HEK293 (cell line): ENCODE measurements around the gene ABCE1.
A peak's percentile ranks its signal among the peaks of the same experiment; 100 is the strongest.

Experiments used
- BCL11B ChIP-seq: fragments of 450-650 bp; formaldehyde crosslinking; IDR thresholded peaks from 2 replicates; pipeline ENCODE4 v1.5.1; 2016; ENCODE audit warnings: low read depth, missing biosample characterization, missing genetic modification characterization
- GFI1B ChIP-seq: fragments of 450-650 bp; formaldehyde crosslinking; IDR thresholded peaks from 2 replicates; pipeline ENCODE4 v1.5.1; 2016; ENCODE audit warnings: missing biosample characterization, missing genetic modification characterization
- GLI2 ChIP-seq: fragments of 450-650 bp; formaldehyde crosslinking; IDR thresholded peaks from 2 replicates; pipeline ENCODE4; 2017; ENCODE audit warnings: missing biosample characterization, missing genetic modification characterization, low read depth, borderline replicate concordance
- HOXD13 ChIP-seq: sonication (generic); formaldehyde crosslinking; IDR thresholded peaks from 2 replicates; pipeline ENCODE4 v1.8.0; 2022; ENCODE audit warnings: missing genetic modification reagents, borderline replicate concordance
- KLF1 ChIP-seq: fragments of 450-650 bp; formaldehyde crosslinking; IDR thresholded peaks from 2 replicates; pipeline ENCODE4 v1.5.1; 2016; ENCODE audit warnings: missing biosample characterization, missing genetic modification characterization
- KLF9 ChIP-seq: fragments of 450-650 bp; formaldehyde crosslinking; IDR thresholded peaks from 2 replicates; pipeline ENCODE4 v1.5.1; 2016; ENCODE audit warnings: missing biosample characterization, missing genetic modification characterization, low read depth
- OSR2 ChIP-seq: fragments of 450-650 bp; formaldehyde crosslinking; IDR thresholded peaks from 2 replicates; pipeline ENCODE4 v1.5.1; 2016; ENCODE audit warnings: missing biosample characterization, missing genetic modification characterization
- SCRT2 ChIP-seq: fragments of 450-650 bp; formaldehyde crosslinking; IDR thresholded peaks from 2 replicates; pipeline ENCODE4 v1.5.1; 2016; ENCODE audit warnings: missing biosample characterization, missing genetic modification characterization
- YY1 ChIP-seq: fragments of 450-650 bp; formaldehyde crosslinking; IDR thresholded peaks from 2 replicates; pipeline ENCODE4 v1.5.1; 2018; ENCODE audit warnings: missing biosample characterization, missing genetic modification characterization
- ZBTB17 ChIP-seq: fragments of 450-650 bp; formaldehyde crosslinking; IDR thresholded peaks from 2 replicates; pipeline ENCODE4 v1.5.1; 2016; ENCODE audit warnings: missing biosample characterization, missing genetic modification characterization
- ZBTB21 ChIP-seq: fragments of 450-650 bp; formaldehyde crosslinking; IDR thresholded peaks from 2 replicates; pipeline ENCODE4 v1.5.1; 2017; ENCODE audit warnings: missing biosample characterization, missing genetic modification characterization
- ZBTB7A ChIP-seq: fragments of 450-650 bp; formaldehyde crosslinking; IDR thresholded peaks from 2 replicates; pipeline ENCODE4 v1.5.1; 2016; ENCODE audit warnings: low read depth, missing biosample characterization, missing genetic modification characterization
- ZNF112 ChIP-seq: fragments of 450-650 bp; formaldehyde crosslinking; IDR thresholded peaks from 2 replicates; pipeline ENCODE4 v1.5.0; 2017; ENCODE audit warnings: missing biosample characterization, missing genetic modification characterization
- ZNF121 ChIP-seq: fragments of 450-650 bp; formaldehyde crosslinking; IDR thresholded peaks from 2 replicates; pipeline ENCODE4 v1.5.1; 2016; ENCODE audit warnings: missing biosample characterization, missing genetic modification characterization
- ZNF140 ChIP-seq: fragments of 450-650 bp; formaldehyde crosslinking; IDR thresholded peaks from 2 replicates; pipeline ENCODE4 v1.5.1; 2016; ENCODE audit warnings: missing biosample characterization, missing genetic modification characterization
- ZNF221 ChIP-seq: fragments of 450-650 bp; formaldehyde crosslinking; IDR thresholded peaks from 2 replicates; pipeline ENCODE4 v1.5.1; 2017; ENCODE audit warnings: missing biosample characterization, missing genetic modification characterization, borderline replicate concordance
- ZNF248 ChIP-seq: fragments of 450-650 bp; formaldehyde crosslinking; IDR thresholded peaks from 2 replicates; pipeline ENCODE4 v1.5.1; 2017; ENCODE audit warnings: missing biosample characterization, missing genetic modification characterization
- ZNF292 ChIP-seq: fragments of 450-650 bp; formaldehyde crosslinking; IDR thresholded peaks from 2 replicates; pipeline ENCODE4 v1.5.1; 2016; ENCODE audit warnings: low read depth, missing biosample characterization, missing genetic modification characterization, borderline replicate concordance
- ZNF354C ChIP-seq: fragments of 450-650 bp; formaldehyde crosslinking; IDR thresholded peaks from 2 replicates; pipeline ENCODE4 v1.5.1; 2016; ENCODE audit warnings: missing biosample characterization, missing genetic modification characterization, low read depth, borderline replicate concordance
- ZNF366 ChIP-seq: fragments of 450-650 bp; formaldehyde crosslinking; conservative IDR thresholded peaks from 2 replicates; pipeline ENCODE4 v1.5.1; 2016; ENCODE audit warnings: missing biosample characterization, missing genetic modification characterization
- ZNF473 ChIP-seq: fragments of 450-650 bp; formaldehyde crosslinking; IDR thresholded peaks from 2 replicates; pipeline ENCODE4 v1.5.1; 2017; ENCODE audit warnings: missing biosample characterization, missing genetic modification characterization
- ZNF548 ChIP-seq: fragments of 450-650 bp; formaldehyde crosslinking; IDR thresholded peaks from 2 replicates; pipeline ENCODE4 v1.5.1; 2016; ENCODE audit warnings: missing biosample characterization, missing genetic modification characterization
- ZNF561 ChIP-seq: fragments of 450-650 bp; IDR thresholded peaks from 2 replicates; pipeline ENCODE4 v1.5.1; 2018; ENCODE audit warnings: missing biosample characterization, missing genetic modification characterization, borderline replicate concordance
- ZNF596 ChIP-seq: fragments of 450-650 bp; IDR thresholded peaks from 2 replicates; pipeline ENCODE4 v1.5.0; 2018; ENCODE audit warnings: missing biosample characterization, mild to moderate bottlenecking, missing genetic modification characterization, moderate library complexity
- ZNF654 ChIP-seq: fragments of 450-650 bp; formaldehyde crosslinking; IDR thresholded peaks from 2 replicates; pipeline ENCODE4 v1.5.1; 2016; ENCODE audit warnings: low read depth, missing biosample characterization, missing genetic modification characterization
- ZNF664 ChIP-seq: fragments of 450-650 bp; formaldehyde crosslinking; IDR thresholded peaks from 2 replicates; pipeline ENCODE4 v1.5.1; 2016; ENCODE audit warnings: missing biosample characterization, missing genetic modification characterization
- ZNF76 ChIP-seq: fragments of 450-650 bp; formaldehyde crosslinking; IDR thresholded peaks from 2 replicates; pipeline ENCODE4; 2016; ENCODE audit warnings: low read depth, missing biosample characterization, missing genetic modification characterization, borderline replicate concordance
- ZNF843 ChIP-seq: fragments of 450-650 bp; formaldehyde crosslinking; IDR thresholded peaks from 2 replicates; pipeline ENCODE4 v1.5.1; 2016; ENCODE audit warnings: missing biosample characterization, missing genetic modification characterization
- TF ChIP-seq, protein P1 (sequence below): fragments of 450-650 bp; formaldehyde crosslinking; IDR thresholded peaks from 2 replicates; pipeline ENCODE4 v1.5.1; 2017; ENCODE audit warnings: missing biosample characterization, missing genetic modification characterization
- TF ChIP-seq, protein P2 (sequence below): fragments of 450-650 bp; formaldehyde crosslinking; IDR thresholded peaks from 2 replicates; pipeline ENCODE4 v1.5.1; 2016; ENCODE audit warnings: missing biosample characterization, missing genetic modification characterization, low read depth
- TF ChIP-seq, protein P3 (sequence below): fragments of 450-650 bp; formaldehyde crosslinking; IDR thresholded peaks from 2 replicates; pipeline ENCODE4 v1.5.1; 2016; ENCODE audit warnings: missing biosample characterization, missing genetic modification characterization
- TF ChIP-seq, protein P4 (sequence below): fragments of 450-650 bp; formaldehyde crosslinking; IDR thresholded peaks from 2 replicates; pipeline ENCODE4 v1.5.1; 2016; ENCODE audit warnings: missing biosample characterization, missing genetic modification characterization
- TF ChIP-seq, protein P5 (sequence below): fragments of 450-650 bp; formaldehyde crosslinking; IDR thresholded peaks from 2 replicates; pipeline ENCODE4 v1.5.1; 2016; ENCODE audit warnings: missing biosample characterization, missing genetic modification characterization

Gene ABCE1

DNA sequence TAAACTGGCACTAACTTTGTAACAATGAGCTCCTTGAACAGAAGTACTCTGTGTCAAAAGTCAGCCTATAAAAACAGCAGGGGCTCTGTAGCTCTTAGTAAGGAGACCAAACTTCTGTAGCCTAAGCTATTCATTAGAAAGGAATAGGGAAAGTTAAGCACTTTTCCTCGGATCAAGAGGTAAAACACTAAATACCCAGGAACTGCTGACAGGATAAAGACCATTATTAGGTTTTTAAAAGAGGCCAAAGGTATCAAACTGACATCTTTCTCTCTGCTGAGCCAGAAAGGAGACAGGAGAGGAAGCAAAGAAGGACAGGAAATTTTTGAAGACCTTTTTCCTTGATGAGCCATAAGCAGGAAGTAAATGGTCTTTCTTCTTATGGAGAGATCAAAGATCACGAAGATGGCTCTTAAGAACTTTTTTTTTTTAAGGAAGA is 32.0 kb upstream of the ABCE1 start (continued):
- TF ChIP-seq ZBTB7A (tag by site-specific recombination), result no peak
- TF ChIP-seq, protein P1, sequence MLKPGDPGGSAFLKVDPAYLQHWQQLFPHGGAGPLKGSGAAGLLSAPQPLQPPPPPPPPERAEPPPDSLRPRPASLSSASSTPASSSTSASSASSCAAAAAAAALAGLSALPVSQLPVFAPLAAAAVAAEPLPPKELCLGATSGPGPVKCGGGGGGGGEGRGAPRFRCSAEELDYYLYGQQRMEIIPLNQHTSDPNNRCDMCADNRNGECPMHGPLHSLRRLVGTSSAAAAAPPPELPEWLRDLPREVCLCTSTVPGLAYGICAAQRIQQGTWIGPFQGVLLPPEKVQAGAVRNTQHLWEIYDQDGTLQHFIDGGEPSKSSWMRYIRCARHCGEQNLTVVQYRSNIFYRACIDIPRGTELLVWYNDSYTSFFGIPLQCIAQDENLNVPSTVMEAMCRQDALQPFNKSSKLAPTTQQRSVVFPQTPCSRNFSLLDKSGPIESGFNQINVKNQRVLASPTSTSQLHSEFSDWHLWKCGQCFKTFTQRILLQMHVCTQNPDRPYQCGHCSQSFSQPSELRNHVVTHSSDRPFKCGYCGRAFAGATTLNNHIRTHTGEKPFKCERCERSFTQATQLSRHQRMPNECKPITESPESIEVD (tag by site-specific recombination), result peak; percentile 96
- no peak for TF ChIP-seq ZNF221 (tag by site-specific recombination)
- no peak for TF ChIP-seq ZNF140 (tag by site-specific recombination)
- TF ChIP-seq ZNF76 (tag by site-specific recombination), result no peak
- no peak for TF ChIP-seq ZNF654 (tag by site-specific recombination)
- peak; percentile 82 for TF ChIP-seq OSR2 (tag by site-specific recombination)
- no peak for TF ChIP-seq ZNF292
- no peak for TF ChIP-seq KLF1 (tag by site-specific recombination)
- TF ChIP-seq KLF9 (tag by site-specific recombination), result no peak
- TF ChIP-seq, protein P2, sequence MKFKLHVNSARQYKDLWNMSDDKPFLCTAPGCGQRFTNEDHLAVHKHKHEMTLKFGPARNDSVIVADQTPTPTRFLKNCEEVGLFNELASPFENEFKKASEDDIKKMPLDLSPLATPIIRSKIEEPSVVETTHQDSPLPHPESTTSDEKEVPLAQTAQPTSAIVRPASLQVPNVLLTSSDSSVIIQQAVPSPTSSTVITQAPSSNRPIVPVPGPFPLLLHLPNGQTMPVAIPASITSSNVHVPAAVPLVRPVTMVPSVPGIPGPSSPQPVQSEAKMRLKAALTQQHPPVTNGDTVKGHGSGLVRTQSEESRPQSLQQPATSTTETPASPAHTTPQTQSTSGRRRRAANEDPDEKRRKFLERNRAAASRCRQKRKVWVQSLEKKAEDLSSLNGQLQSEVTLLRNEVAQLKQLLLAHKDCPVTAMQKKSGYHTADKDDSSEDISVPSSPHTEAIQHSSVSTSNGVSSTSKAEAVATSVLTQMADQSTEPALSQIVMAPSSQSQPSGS, result no peak
- TF ChIP-seq ZNF121, result no peak
- no peak for TF ChIP-seq ZNF248
- no peak for TF ChIP-seq ZBTB21 (tag by site-specific recombination)
- no peak for TF ChIP-seq ZNF596 (tag by site-specific recombination)
- TF ChIP-seq ZNF354C (tag by site-specific recombination), result no peak
- no peak for TF ChIP-seq GFI1B (tag by site-specific recombination)
- no peak for TF ChIP-seq SCRT2 (tag by site-specific recombination)
- peak; percentile 48; the same call in 1 of the 2 replicates for TF ChIP-seq HOXD13 (CRISPR knock-in tag)
- TF ChIP-seq ZNF843 (tag by site-specific recombination), result peak; percentile 86
- TF ChIP-seq ZNF366 (tag by site-specific recombination), result 0 out of 2 replicates have a peak, but pooled peaks have one; percentile 16
- TF ChIP-seq, protein P3, sequence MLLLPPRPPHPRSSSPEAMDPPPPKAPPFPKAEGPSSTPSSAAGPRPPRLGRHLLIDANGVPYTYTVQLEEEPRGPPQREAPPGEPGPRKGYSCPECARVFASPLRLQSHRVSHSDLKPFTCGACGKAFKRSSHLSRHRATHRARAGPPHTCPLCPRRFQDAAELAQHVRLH, result no peak
- TF ChIP-seq ZNF561 (tag by site-specific recombination), result 0 out of 2 replicates have a peak, but pooled peaks have one; percentile 29
- TF ChIP-seq BCL11B (tag by site-specific recombination), result 0 out of 2 replicates have a peak, but pooled peaks have one; percentile 23
- TF ChIP-seq, protein P4, sequence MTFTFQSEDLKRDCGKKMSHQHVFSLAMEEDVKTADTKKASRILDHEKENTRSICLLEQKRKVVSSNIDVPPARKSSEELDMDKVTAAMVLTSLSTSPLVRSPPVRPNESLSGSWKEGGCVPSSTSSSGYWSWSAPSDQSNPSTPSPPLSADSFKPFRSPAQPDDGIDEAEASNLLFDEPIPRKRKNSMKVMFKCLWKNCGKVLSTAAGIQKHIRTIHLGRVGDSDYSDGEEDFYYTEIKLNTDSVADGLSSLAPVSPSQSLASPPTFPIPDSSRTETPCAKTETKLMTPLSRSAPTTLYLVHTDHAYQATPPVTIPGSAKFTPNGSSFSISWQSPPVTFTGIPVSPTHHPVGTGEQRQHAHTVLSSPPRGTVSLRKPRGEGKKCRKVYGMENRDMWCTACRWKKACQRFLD, result no peak
- no peak for TF ChIP-seq GLI2 (tag by site-specific recombination)
- TF ChIP-seq ZNF473 (tag by site-specific recombination), result no peak
- TF ChIP-seq YY1 (tag by site-specific recombination), result no peak
- no peak for TF ChIP-seq ZNF664
- no peak for TF ChIP-seq ZNF112 (tag by site-specific recombination)
- TF ChIP-seq ZNF548 (tag by site-specific recombination), result no peak
- TF ChIP-seq, protein P5, sequence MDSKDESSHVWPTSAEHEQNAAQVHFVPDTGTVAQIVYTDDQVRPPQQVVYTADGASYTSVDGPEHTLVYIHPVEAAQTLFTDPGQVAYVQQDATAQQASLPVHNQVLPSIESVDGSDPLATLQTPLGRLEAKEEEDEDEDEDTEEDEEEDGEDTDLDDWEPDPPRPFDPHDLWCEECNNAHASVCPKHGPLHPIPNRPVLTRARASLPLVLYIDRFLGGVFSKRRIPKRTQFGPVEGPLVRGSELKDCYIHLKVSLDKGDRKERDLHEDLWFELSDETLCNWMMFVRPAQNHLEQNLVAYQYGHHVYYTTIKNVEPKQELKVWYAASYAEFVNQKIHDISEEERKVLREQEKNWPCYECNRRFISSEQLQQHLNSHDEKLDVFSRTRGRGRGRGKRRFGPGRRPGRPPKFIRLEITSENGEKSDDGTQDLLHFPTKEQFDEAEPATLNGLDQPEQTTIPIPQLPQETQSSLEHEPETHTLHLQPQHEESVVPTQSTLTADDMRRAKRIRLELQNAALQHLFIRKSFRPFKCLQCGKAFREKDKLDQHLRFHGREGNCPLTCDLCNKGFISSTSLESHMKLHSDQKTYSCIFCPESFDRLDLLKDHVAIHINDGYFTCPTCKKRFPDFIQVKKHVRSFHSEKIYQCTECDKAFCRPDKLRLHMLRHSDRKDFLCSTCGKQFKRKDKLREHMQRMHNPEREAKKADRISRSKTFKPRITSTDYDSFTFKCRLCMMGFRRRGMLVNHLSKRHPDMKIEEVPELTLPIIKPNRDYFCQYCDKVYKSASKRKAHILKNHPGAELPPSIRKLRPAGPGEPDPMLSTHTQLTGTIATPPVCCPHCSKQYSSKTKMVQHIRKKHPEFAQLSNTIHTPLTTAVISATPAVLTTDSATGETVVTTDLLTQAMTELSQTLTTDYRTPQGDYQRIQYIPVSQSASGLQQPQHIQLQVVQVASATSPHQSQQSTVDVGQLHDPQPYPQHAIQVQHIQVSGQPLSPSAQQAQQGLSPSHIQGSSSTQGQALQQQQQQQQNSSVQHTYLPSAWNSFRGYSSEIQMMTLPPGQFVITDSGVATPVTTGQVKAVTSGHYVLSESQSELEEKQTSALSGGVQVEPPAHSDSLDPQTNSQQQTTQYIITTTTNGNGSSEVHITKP (tag by site-specific recombination), result no peak
- no peak for TF ChIP-seq ZBTB17 (tag by site-specific recombination)
